ENCODE data around the gene RALA. TPM values are rescaled to one million over a fixed set of nuclear protein-coding genes. Genes with fewer than 3 reads are reported as not detected.
A peak's percentile ranks its signal among the peaks of the same experiment; 100 is the strongest.

The RALA gene
- total and polyA plus RNA-seq, 10 of the 15 experiments (the other 5 are each of a cell fraction or from before 2014, with no cell fraction given) = 7.5 to 53.3 (median 23.1) TPM

GRCh38 chr7:39732837-39733804, 109.7 kb downstream of the RALA start (continued):
- TF ChIP-seq RELA (IDR thresholded peaks at IDR 0.05; ENCODE audit: borderline replicate concordance, partially characterized antibody) (peak; percentile 85), SKIL (IDR thresholded peaks at IDR 0.05; ENCODE audit: low read depth, poor library complexity, severe bottlenecking) (peak; percentile 58), SMAD1 (IDR thresholded peaks at IDR 0.05; ENCODE audit: low read depth, partially characterized antibody) (peak; percentile 54), BHLHE40 (IDR thresholded peaks at IDR 0.05; ENCODE audit: borderline replicate concordance in 1 of 2, low read depth in 2 of 2, low read length in 1 of 2) (peak; percentile 84 to 90; a peak in 3 of 4 replicates), MEF2B (IDR thresholded peaks at IDR 0.05; ENCODE audit: partially characterized antibody, poor library complexity, severe bottlenecking) (peak; percentile 98), CREM (IDR thresholded peaks at IDR 0.05; ENCODE audit: low read depth) (peak; percentile 99), CREB1 (IDR thresholded peaks at IDR 0.05; ENCODE audit: low read depth) (peak; percentile 98), ETV6 (conservative IDR thresholded peaks at IDR 0.05 in 1 of 2, IDR thresholded peaks at IDR 0.05 in 1 of 2; ENCODE audit: borderline replicate concordance in 1 of 2, low read depth in 1 of 2) (peak in 1 of 2 experiments; percentile 99; a peak in 3 of 4 replicates), ELK1 (IDR thresholded peaks at IDR 0.05; ENCODE audit: low read depth, low read length) (peak; percentile 80), MEF2A (IDR thresholded peaks at IDR 0.05; ENCODE audit: insufficient read depth, low read depth, low read length) (peak; percentile 90), EP300 (IDR thresholded peaks at IDR 0.05; ENCODE audit: borderline replicate concordance in 1 of 2, control insufficient read depth in 1 of 2, low read depth in 2 of 2, low read length in 2 of 2) (peak; percentile 56 to 79), RELB (IDR thresholded peaks at IDR 0.05; ENCODE audit: low read depth) (peak; percentile 68; the same call in 1 of the 2 replicates), CBX5 (IDR thresholded peaks at IDR 0.05; ENCODE audit: low read depth) (no peak; the same call in 1 of the 2 replicates), CHD1 (IDR thresholded peaks at IDR 0.05; ENCODE audit: low read depth, low read length) (no peak)
- TF ChIP-seq, protein P1, sequence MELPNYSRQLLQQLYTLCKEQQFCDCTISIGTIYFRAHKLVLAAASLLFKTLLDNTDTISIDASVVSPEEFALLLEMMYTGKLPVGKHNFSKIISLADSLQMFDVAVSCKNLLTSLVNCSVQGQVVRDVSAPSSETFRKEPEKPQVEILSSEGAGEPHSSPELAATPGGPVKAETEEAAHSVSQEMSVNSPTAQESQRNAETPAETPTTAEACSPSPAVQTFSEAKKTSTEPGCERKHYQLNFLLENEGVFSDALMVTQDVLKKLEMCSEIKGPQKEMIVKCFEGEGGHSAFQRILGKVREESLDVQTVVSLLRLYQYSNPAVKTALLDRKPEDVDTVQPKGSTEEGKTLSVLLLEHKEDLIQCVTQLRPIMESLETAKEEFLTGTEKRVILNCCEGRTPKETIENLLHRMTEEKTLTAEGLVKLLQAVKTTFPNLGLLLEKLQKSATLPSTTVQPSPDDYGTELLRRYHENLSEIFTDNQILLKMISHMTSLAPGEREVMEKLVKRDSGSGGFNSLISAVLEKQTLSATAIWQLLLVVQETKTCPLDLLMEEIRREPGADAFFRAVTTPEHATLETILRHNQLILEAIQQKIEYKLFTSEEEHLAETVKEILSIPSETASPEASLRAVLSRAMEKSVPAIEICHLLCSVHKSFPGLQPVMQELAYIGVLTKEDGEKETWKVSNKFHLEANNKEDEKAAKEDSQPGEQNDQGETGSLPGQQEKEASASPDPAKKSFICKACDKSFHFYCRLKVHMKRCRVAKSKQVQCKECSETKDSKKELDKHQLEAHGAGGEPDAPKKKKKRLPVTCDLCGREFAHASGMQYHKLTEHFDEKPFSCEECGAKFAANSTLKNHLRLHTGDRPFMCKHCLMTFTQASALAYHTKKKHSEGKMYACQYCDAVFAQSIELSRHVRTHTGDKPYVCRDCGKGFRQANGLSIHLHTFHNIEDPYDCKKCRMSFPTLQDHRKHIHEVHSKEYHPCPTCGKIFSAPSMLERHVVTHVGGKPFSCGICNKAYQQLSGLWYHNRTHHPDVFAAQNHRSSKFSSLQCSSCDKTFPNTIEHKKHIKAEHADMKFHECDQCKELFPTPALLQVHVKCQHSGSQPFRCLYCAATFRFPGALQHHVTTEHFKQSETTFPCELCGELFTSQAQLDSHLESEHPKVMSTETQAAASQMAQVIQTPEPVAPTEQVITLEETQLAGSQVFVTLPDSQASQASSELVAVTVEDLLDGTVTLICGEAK (IDR thresholded peaks at IDR 0.05; ENCODE audit: borderline replicate concordance) = peak; percentile 80; the same call in 1 of the 2 replicates
